Raji (cell line): ENCODE results near the gene PLA2G6.

Source experiments
- POLR2A ChIP-seq: IDR thresholded peaks from 2 replicates; pipeline ENCODE4 v1.6.1; 2011; ENCODE audit warnings: low read depth, low read length, control low read depth; ENCODE audit not compliant: insufficient read depth

The PLA2G6 gene

DNA sequence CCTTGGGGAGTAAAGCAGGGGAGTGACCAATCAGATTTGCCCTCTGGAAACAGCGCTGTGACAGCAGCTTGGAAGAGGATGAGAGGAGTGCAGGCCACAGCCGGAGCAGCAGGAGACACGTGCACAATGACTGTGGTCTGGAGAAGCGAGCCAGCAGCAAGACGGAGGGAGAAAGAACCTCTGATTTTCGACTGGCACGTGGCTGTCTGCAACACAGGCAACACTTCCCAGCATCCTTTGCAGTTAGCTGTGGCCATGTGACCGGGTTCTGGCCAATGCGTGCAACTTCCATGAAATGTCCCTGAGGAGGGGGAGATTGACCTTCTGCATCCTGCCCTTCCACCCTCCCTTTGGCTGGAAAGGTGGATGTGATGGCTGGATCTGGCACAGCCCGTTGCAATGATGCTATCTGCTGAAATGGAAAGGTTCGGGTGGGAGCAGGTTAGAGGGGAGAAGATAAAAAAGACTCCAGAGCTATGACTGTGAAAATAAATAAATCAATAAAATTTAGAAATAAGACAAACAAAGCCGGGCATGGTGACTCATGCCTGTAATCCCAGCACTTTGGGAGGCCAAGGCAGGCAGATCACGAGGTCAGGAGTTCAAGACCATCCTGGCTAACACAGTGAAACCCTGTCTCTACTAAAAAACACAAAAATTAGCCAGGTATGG, 15.6 kb downstream of the PLA2G6 start:
- no peak for TF ChIP-seq POLR2A

DNA sequence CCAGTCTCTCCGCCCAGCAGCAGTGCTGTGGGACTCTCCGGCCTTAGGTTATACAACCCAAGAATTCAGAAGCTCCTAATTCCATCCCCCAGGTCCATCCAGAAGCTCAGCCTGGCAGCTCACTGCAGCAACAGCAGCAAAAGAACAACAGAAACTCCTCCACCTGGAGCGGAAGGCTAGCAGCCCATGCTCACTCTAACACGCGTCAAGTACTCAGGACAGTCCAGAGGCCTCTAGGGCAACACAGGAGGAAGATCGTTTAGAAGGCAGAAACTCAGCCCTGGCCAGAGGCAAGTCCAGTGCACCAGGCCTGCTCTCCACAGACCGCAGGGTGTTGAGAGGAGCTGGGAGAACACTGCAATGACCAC, 17.1 kb downstream of the PLA2G6 start:
- no peak for TF ChIP-seq POLR2A

DNA sequence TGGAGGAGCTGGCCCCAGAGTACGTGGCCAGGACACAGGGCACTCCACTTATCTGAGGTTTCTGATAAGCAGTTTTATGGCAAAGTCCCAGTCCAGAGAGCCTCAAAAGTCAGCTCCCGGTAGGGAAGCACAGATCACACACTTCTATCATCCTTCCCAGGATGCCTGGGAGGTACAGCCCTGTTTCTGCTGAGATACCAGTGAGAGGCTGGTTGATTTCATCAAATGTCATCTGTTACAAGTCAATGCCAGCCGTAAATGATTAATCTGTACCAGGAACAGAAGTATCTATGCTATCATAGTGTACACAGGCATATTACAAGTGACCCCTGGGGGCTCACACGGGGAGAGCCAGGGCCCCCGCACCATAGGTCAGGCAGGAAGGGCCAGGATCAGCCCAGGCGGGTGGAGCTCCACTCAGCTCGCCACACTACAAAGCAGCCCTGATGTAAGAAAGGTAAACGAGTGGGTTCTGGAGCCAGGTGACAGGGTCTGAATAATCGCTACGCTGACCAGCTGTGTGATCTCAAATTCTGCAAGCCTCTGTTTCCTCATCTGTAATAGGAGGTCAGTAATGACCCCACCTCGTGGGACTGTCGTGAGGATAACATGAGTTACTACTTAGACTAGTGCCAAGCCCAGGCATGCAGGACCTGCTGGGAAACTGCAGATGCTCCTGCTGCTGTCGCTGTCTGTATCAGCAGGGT, 17.6 kb downstream of the PLA2G6 start:
- no peak for TF ChIP-seq POLR2A

GRCh38 chr22:38162881-38163843, 18.5 kb downstream of the PLA2G6 start:
- TF ChIP-seq POLR2A = no peak

DNA sequence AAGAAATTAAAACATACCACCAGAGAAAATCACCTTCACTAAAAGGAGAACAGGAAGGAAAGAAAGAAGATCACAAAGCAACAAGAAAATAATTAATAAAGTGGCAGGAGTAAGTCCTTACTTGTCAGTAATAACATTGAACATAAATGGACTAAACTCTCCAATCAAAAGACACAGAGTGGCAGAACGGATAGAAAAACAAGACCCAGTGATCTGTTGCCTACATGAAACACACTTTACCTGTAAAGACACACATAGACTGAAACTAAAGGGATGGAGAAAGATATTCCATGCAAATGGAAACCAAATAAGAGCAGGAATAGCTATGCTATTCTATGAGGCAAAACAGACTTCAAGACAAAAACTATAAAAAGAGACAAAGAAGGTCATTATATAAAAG, 25.9 kb downstream of the PLA2G6 start:
- TF ChIP-seq POLR2A = no peak

GRCh38 chr22:38153821-38154562, 27.6 kb downstream of the PLA2G6 start:
- no peak for TF ChIP-seq POLR2A

DNA sequence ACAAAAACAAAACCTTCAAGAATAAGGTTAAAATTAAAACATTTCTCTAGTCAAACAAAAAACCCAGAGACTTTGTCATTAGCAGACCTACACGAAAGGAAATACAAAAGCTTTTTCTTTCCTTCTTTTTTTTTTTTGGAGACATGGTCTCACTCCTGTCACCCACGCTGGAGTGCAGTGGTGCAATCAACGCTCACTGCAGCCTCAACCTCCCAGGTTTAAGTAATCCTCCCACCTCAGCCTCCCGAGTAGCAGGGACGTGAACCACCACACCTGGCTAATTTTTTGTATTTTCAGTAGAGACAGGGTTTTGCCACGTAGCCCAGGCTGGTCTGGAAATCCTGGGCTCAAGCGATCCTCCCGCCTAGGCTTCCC, 30.5 kb downstream of the PLA2G6 start:
- no peak for TF ChIP-seq POLR2A

- TF ChIP-seq POLR2A = no peak
Measured at GRCh38 chr22:38148245-38148644, 33.4 kb downstream of the PLA2G6 start.

DNA sequence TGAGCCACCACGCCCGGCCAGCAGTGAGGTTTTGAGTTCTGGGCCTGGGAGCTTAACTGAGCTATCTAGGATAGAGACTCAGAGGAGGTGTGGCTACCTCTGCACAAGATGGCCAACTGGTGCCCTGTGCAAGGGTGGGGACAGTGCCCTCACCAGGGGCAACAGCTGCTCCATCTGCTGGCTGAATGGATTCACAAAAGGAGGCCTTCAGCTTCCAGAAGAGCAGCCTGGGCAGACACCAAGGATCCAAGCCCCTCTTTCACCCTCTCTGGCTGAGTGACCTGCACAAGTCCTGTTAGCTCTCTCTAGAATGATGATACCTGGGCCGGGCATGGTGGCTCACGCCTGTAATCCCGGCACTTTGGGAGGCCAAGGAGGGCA, 37.6 kb downstream of the PLA2G6 start:
- no peak for TF ChIP-seq POLR2A

- TF ChIP-seq POLR2A = no peak
Measured at GRCh38 chr22:38142606-38143005, 39.0 kb downstream of the PLA2G6 start.

- no peak for TF ChIP-seq POLR2A
Measured at GRCh38 chr22:38141217-38141973, 40.2 kb downstream of the PLA2G6 start.

- no peak for TF ChIP-seq POLR2A
Measured at GRCh38 chr22:38139901-38140300, 41.7 kb downstream of the PLA2G6 start.

- TF ChIP-seq POLR2A = no peak
Measured at GRCh38 chr22:38138961-38139360, 42.7 kb downstream of the PLA2G6 start.
